Loucy (cell line): ENCODE data around the gene DCPS.

ENCODE experiments used
- H2AFZ ChIP-seq: fragments of 200-600 bp; sonication (generic); 2 replicates; pipeline ENCODE4 v1.6.0; 2016; ENCODE audit warnings: antibody characterized with exemption, mild to moderate bottlenecking, low read length, moderate library complexity
- H3F3A ChIP-seq: fragments of 200-600 bp; 2 replicates; pipeline ENCODE4 v1.6.0; 2016; ENCODE audit warnings: antibody characterized with exemption, low read depth, mild to moderate bottlenecking
- H3K27me3 ChIP-seq: fragments of 200-600 bp; sonication (generic); 2 replicates; pipeline ENCODE4 v1.6.1; 2014; ENCODE audit warnings: low read length, mild to moderate bottlenecking; ENCODE audit not compliant: insufficient read depth, poor library complexity, severe bottlenecking
- H3K36me3 ChIP-seq: fragments of 200-600 bp; sonication (generic); 2 replicates; pipeline ENCODE4 v1.6.1; 2016; ENCODE audit warnings: low read length; ENCODE audit not compliant: insufficient read depth
- H3K4me1 ChIP-seq: fragments of 200-600 bp; sonication (generic); 2 replicates; pipeline ENCODE4 v1.5.1; 2014; ENCODE audit warnings: low read length, mild to moderate bottlenecking; ENCODE audit not compliant: insufficient read depth, poor library complexity, severe bottlenecking
- H3K4me2 ChIP-seq: fragments of 200-600 bp; sonication (generic); 2 replicates; pipeline ENCODE4 v1.6.0; 2014; ENCODE audit warnings: antibody characterized with exemption, low read length, low read depth, mild to moderate bottlenecking; ENCODE audit not compliant: poor library complexity, severe bottlenecking
- H3K4me3 ChIP-seq: fragments of 200-600 bp; sonication (generic); 2 replicates; pipeline ENCODE4 v1.5.1; 2014; ENCODE audit warnings: low read length, mild to moderate bottlenecking, mixed read lengths; ENCODE audit not compliant: poor library complexity, severe bottlenecking
- H3K79me2 ChIP-seq: fragments of 200-600 bp; sonication (generic); 2 replicates; pipeline ENCODE4 v1.6.1; 2014; ENCODE audit warnings: low read length; ENCODE audit not compliant: insufficient read depth
- H3K9ac ChIP-seq: fragments of 200-600 bp; sonication (generic); 2 replicates; pipeline ENCODE4 v1.6.0; 2014; ENCODE audit warnings: mild to moderate bottlenecking, low read depth, low read length, moderate library complexity; ENCODE audit not compliant: poor library complexity, severe bottlenecking
- H3K9me2 ChIP-seq: fragments of 200-600 bp; sonication (generic); replicated peaks from 2 replicates; pipeline ENCODE4 v1.6.1; 2016; ENCODE audit warnings: low read depth, low read length, mixed read lengths
- H3K9me3 ChIP-seq: fragments of 200-600 bp; sonication (generic); 2 replicates; pipeline ENCODE4 v1.6.1; 2014; ENCODE audit warnings: mild to moderate bottlenecking, antibody characterized with exemption, low read length, low read depth; ENCODE audit not compliant: insufficient read depth
- H4K20me1 ChIP-seq: fragments of 200-600 bp; sonication (generic); 2 replicates; pipeline ENCODE4 v1.6.0; 2014; ENCODE audit warnings: antibody characterized with exemption, low read length, mild to moderate bottlenecking; ENCODE audit not compliant: insufficient read depth, poor library complexity, severe bottlenecking
- EZH2phosphoT487 ChIP-seq: fragments of 200-600 bp; IDR thresholded peaks from 2 replicates; pipeline ENCODE4 v1.6.1; 2018; ENCODE audit warnings: antibody characterized with exemption, mild to moderate bottlenecking, moderate library complexity, borderline replicate concordance
- TF ChIP-seq, protein P1 (sequence below): fragments of 200-600 bp; sonication (generic); conservative IDR thresholded peaks from 2 replicates; pipeline ENCODE4 v1.5.1; 2014; ENCODE audit warnings: mild to moderate bottlenecking, antibody characterized with exemption, low read length

The DCPS gene

DNA sequence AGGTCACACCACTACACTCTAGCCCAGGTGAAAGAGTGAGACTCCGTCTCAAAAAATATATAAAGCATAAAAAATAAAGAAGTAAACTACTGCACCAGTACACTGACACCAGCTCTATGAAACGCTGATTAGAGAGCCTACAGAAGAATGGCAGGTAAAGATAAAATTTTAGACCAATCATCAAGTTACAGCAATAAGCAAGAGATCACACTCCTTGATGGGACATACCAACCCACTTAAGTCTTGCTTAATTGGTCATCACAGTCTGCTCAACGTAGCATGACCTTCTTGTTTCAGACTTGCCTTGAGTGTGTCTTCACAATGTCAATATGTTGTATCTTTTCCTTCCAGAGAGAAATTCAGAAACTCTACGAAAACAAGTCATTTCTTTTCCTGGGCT lies 47.6 kb upstream of the DCPS start:
- Histone ChIP-seq H3K9me3 (no peaks in the 10 kb centered on the region), H3F3A (no peaks in the 10 kb centered on the region), H3K4me2 (no peak overlapping the region), H3K4me3 (no peak overlapping the region), H3K9me2 (no peaks in the 10 kb centered on the region), H4K20me1 (no peaks in the 10 kb centered on the region), H3K79me2 (no peaks in the 10 kb centered on the region), H3K9ac (no peak overlapping the region), H3K4me1 (no peaks in the 10 kb centered on the region), H3K36me3 (peaks cover 54% of the 10 kb centered on the region; the same call in 1 of the 2 replicates), H2AFZ (no peak overlapping the region), H3K27me3 (no peaks in the 10 kb centered on the region)
- TF ChIP-seq EZH2phosphoT487, result no peak
- TF ChIP-seq, protein P1, sequence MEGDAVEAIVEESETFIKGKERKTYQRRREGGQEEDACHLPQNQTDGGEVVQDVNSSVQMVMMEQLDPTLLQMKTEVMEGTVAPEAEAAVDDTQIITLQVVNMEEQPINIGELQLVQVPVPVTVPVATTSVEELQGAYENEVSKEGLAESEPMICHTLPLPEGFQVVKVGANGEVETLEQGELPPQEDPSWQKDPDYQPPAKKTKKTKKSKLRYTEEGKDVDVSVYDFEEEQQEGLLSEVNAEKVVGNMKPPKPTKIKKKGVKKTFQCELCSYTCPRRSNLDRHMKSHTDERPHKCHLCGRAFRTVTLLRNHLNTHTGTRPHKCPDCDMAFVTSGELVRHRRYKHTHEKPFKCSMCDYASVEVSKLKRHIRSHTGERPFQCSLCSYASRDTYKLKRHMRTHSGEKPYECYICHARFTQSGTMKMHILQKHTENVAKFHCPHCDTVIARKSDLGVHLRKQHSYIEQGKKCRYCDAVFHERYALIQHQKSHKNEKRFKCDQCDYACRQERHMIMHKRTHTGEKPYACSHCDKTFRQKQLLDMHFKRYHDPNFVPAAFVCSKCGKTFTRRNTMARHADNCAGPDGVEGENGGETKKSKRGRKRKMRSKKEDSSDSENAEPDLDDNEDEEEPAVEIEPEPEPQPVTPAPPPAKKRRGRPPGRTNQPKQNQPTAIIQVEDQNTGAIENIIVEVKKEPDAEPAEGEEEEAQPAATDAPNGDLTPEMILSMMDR, result no peak

DNA sequence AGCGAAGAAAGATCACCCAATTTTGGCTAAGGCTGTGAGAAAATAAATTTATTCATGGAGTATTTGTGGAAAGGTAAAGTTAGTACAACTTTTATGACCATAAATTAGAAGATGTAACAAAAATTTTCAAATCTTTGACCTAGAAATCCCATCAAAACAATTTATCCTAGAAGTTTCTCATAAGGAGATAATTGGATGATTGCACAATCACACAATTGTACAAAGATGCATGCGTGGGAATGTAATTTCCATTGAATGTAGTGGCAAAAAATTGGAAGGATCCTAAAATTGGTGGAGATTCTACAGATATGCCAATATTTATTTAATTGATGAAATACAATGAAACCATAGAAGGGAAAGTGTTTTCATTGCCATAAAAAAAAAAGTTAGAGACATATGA lies 46.7 kb upstream of the DCPS start:
- H3K4me1 ChIP-seq, result no peaks in the 10 kb centered on the region
- no peaks in the 10 kb centered on the region for H3K27me3 ChIP-seq
- no peak overlapping the region for H2AFZ ChIP-seq
- H3K9me2 ChIP-seq, result no peaks in the 10 kb centered on the region
- H3K4me3 ChIP-seq, result no peak overlapping the region
- no peak overlapping the region for H3K4me2 ChIP-seq
- H3K9me3 ChIP-seq, result no peaks in the 10 kb centered on the region
- H3K9ac ChIP-seq, result no peak overlapping the region
- no peak for TF ChIP-seq EZH2phosphoT487
- TF ChIP-seq, protein P1, result no peak
- H3F3A ChIP-seq, result no peaks in the 10 kb centered on the region
- H3K36me3 ChIP-seq, result peaks cover 52% of the 10 kb centered on the region; the same call in 1 of the 2 replicates
- no peaks in the 10 kb centered on the region for H4K20me1 ChIP-seq
- no peaks in the 10 kb centered on the region for H3K79me2 ChIP-seq

DNA sequence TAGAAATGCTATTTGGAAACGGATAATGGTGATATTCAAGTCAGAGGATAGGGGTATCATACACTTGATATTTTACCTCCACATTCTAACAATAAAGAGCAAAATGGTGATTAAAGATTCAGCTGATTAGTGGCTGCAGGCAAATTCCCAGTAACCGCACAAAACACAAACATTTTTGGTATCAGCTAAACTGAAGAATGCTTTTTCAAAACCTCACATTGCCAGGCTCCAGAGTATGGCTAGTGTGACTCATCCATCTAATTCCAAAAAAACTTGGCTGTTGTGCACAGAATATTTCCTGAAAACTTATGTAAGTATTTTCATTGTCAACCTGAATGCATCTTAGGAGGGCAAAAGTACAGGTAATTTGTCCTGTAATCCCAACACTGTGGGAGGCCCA lies 46.1 kb upstream of the DCPS start:
- H3K27me3 ChIP-seq, result no peaks in the 10 kb centered on the region
- H3K4me2 ChIP-seq, result no peak overlapping the region
- H3F3A ChIP-seq, result no peaks in the 10 kb centered on the region
- no peaks in the 10 kb centered on the region for H3K9me3 ChIP-seq
- no peaks in the 10 kb centered on the region for H3K79me2 ChIP-seq
- no peaks in the 10 kb centered on the region for H3K4me1 ChIP-seq
- no peak overlapping the region for H3K4me3 ChIP-seq
- no peaks in the 10 kb centered on the region for H3K9me2 ChIP-seq
- H3K9ac ChIP-seq, result no peak overlapping the region
- peaks cover 53% of the 10 kb centered on the region; the same call in 1 of the 2 replicates for H3K36me3 ChIP-seq
- no peak for TF ChIP-seq EZH2phosphoT487
- TF ChIP-seq, protein P1, result no peak
- H2AFZ ChIP-seq, result no peak overlapping the region
- H4K20me1 ChIP-seq, result no peaks in the 10 kb centered on the region
